Lower leg skin (tissue), 4 donors: ENCODE data around the gene IFI6. TPM values are rescaled to one million over a fixed set of nuclear protein-coding genes. Genes with fewer than 3 reads are reported as not detected.

Source experiments
- DNase-seq, 2 donors: peaks; one replicate each; pipeline ENCODE4 v3.0.0-alpha.2; 2019; ENCODE audit warnings: low spot score in 2 of 2
- H3K4me3 ChIP-seq: fragments of 200-600 bp; sonication (generic); 2 replicates; pipeline ENCODE4 v1.5.1; 2017; ENCODE audit warnings: mild to moderate bottlenecking, low read depth; ENCODE audit not compliant: poor library complexity, severe bottlenecking
- POLR2A ChIP-seq, 2 donors: fragments of 450-650 bp; IDR thresholded peaks; one replicate each; pipeline ENCODE4 v1.6.1; 2016 to 2017; ENCODE audit warnings: antibody characterized with exemption in 2 of 2, mild to moderate bottlenecking in 1 of 2, moderate library complexity in 1 of 2
- WGBS, 2 donors: methylation state at CpG; one replicate each; pipeline ENCODE4 v1.1.5; 2018; 5-methylcytosine and 5-hydroxymethylcytosine counted together
- intact Hi-C: fragments of 100-400 bp; cut with DNase I; formaldehyde crosslinking; loops from one replicate; pipeline ENCODE4 v1.15.0; 2023; ENCODE audit warnings: low total_unique reads
- total RNA-seq, 4 donors: library from RNA; depleted of rRNA; stranded (reverse); fragments of >200 nt; gene quantifications; one replicate each; pipeline ENCODE4 v1.1.0, GENCODE V29; 2016
- TF ChIP-seq, protein P1 (sequence below), 3 donors: fragments of 450-650 bp; IDR thresholded peaks; one replicate each; pipeline ENCODE4 v1.5.1; 2016; ENCODE audit warnings: antibody characterized with exemption in 3 of 3, mild to moderate bottlenecking in 3 of 3, moderate library complexity in 2 of 3

IFI6 gene
- total RNA-seq, 4 donors from 2014 or later = 11.8 to 21.4 (median 17.2) TPM

- TF ChIP-seq POLR2A (IDR thresholded peaks at IDR 0.05) = no peak
- TF ChIP-seq, protein P1, sequence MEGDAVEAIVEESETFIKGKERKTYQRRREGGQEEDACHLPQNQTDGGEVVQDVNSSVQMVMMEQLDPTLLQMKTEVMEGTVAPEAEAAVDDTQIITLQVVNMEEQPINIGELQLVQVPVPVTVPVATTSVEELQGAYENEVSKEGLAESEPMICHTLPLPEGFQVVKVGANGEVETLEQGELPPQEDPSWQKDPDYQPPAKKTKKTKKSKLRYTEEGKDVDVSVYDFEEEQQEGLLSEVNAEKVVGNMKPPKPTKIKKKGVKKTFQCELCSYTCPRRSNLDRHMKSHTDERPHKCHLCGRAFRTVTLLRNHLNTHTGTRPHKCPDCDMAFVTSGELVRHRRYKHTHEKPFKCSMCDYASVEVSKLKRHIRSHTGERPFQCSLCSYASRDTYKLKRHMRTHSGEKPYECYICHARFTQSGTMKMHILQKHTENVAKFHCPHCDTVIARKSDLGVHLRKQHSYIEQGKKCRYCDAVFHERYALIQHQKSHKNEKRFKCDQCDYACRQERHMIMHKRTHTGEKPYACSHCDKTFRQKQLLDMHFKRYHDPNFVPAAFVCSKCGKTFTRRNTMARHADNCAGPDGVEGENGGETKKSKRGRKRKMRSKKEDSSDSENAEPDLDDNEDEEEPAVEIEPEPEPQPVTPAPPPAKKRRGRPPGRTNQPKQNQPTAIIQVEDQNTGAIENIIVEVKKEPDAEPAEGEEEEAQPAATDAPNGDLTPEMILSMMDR (IDR thresholded peaks at IDR 0.05) = no peak
- peak in 1 of 2 donors; percentile 82 for DNase-seq
- intact Hi-C loops = loop anchor here (10.0 kb wide), 2 partner anchors 263 to 363 kb away; no protein-coding TSS in a partner anchor
- no peak overlapping the region for H3K4me3 ChIP-seq
- WGBS, 2 donors = 83 to 85% methylated on average over 42 of the region's 42 CpGs
These were observed 3.7 kb downstream of the IFI6 start for GRCh38 chr1:27668121-27668807.

DNA sequence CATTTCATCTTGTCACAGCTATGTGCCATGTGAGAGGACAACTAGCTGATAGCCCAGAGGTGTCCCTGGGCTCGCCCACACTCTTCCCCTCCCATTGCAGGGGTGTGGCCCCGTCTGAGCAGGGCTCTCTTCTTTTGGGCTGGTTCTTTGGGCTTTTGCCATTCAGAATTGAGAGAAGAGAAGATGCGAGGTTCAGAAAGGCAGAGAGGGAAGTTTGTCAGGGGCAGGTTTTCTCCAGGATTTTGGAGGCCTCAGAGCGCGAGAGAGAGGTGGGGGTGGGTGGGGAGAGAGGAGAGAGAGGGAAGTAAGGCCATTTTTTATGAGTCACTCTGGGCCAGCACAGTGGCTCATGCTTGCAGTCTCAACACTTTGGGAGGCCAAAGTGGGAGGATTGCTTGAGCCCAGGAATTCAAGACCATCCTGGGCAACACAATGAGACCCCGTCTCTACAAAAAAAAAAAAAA, 5.2 kb downstream of the IFI6 start:
- DNase-seq = no peak
- no peak overlapping the region for H3K4me3 ChIP-seq
- WGBS, 2 donors = 61 to 66% methylated on average over 6 of the region's 6 CpGs
- TF ChIP-seq POLR2A (IDR thresholded peaks at IDR 0.05) = no peak
- TF ChIP-seq, protein P1 (IDR thresholded peaks at IDR 0.05) = no peak
- intact Hi-C loops = loop anchor here (10.0 kb wide), 2 partner anchors 262 to 362 kb away; no protein-coding TSS in a partner anchor

DNA sequence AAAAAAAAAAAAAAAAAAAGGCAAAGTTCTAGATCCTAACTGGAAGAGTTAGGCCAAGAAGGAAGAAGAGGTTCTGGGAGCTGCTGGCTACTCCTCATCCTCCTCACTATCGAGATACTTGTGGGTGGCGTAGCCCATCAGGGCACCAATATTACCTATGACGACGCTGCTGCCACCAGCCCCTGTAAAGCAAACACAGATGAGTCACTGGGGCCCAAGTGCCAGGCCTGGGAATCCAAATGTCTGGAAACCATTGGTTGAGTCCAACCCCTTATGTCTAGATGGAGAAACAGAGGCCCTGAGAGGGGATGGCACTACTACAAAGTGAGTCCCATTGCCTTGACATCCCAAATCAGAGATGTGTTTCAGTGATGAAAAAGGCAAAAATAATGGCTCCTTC, 5.7 kb downstream of the IFI6 start:
- no peak for DNase-seq
- no peak for TF ChIP-seq POLR2A (IDR thresholded peaks at IDR 0.05)
- TF ChIP-seq, protein P1 (IDR thresholded peaks at IDR 0.05) = no peak
- intact Hi-C loops = loop anchor here (10.0 kb wide), 2 partner anchors 261 to 361 kb away; no protein-coding TSS in a partner anchor
- no peak overlapping the region for H3K4me3 ChIP-seq
- 91 to 92% methylated on average over 4 of the region's 4 CpGs for WGBS, 2 donors

- 91 to 92% methylated on average over 9 of the region's 9 CpGs for WGBS, 2 donors
- intact Hi-C loops = loop anchor here (10.0 kb wide), 2 partner anchors 260 to 360 kb away; no protein-coding TSS in a partner anchor
- TF ChIP-seq, protein P1 (IDR thresholded peaks at IDR 0.05) = no peak
- TF ChIP-seq POLR2A (IDR thresholded peaks at IDR 0.05) = no peak
These were observed 6.9 kb downstream of the IFI6 start for GRCh38 chr1:27665016-27665651.

GRCh38 chr1:27664291-27664690, 7.7 kb downstream of the IFI6 start:
- WGBS, 2 donors = 56 to 63% methylated on average over 8 of the region's 8 CpGs
- no peak overlapping the region for H3K4me3 ChIP-seq
- no peak for DNase-seq
- TF ChIP-seq, protein P1 (IDR thresholded peaks at IDR 0.05) = no peak
- no peak for TF ChIP-seq POLR2A (IDR thresholded peaks at IDR 0.05)
- intact Hi-C loops = loop anchor here (10.0 kb wide), 2 partner anchors 259 to 359 kb away; no protein-coding TSS in a partner anchor

More at GRCh38 chr1:27665016-27665651, 6.9 kb downstream of the IFI6 start:
- H3K4me3 ChIP-seq = no peak overlapping the region
- DNase-seq = no peak
